UCSD-AML1 (cell line): ENCODE measurements around the gene OXER1.
A peak's percentile ranks its signal among the peaks of the same experiment; 100 is the strongest.

Experiments
- DNase-seq: peaks from one replicate; lab custom pipeline; 2025; ENCODE audit not compliant: unreplicated experiment; lab: John Stamatoyannopoulos, UW

The OXER1 gene

GRCh38 chr2:42764096-42764495, at the start of gene OXER1:
TSS of gene OXER1 (minus strand) at chr2:42764135. CDS start at chr2:42764062, 73 bp downstream.
- peak; percentile 86 for DNase-seq

- no peak for DNase-seq
Measured at GRCh38 chr2:42812899-42813479, 49.1 kb upstream of the OXER1 start.

GRCh38 chr2:42810971-42811811, 47.3 kb upstream of the OXER1 start:
- DNase-seq: peak; percentile 49

GRCh38 chr2:42810121-42810970, 46.4 kb upstream of the OXER1 start:
- peak; percentile 96 for DNase-seq

- DNase-seq: peak; percentile 93
Measured at GRCh38 chr2:42809819-42810120, 45.8 kb upstream of the OXER1 start.

GRCh38 chr2:42809131-42809818, 45.3 kb upstream of the OXER1 start:
- no peak for DNase-seq

GRCh38 chr2:42808301-42808700, 44.4 kb upstream of the OXER1 start:
- DNase-seq: no peak

- DNase-seq: no peak
Measured at GRCh38 chr2:42806786-42807185, 42.9 kb upstream of the OXER1 start.

- DNase-seq: no peak
Measured at GRCh38 chr2:42804891-42805290, 41.0 kb upstream of the OXER1 start.

- no peak for DNase-seq
Measured at GRCh38 chr2:42804338-42804737, 40.4 kb upstream of the OXER1 start.

GRCh38 chr2:42802150-42802549, 38.2 kb upstream of the OXER1 start:
- DNase-seq: no peak

- no peak for DNase-seq
Measured at GRCh38 chr2:42801381-42801780, 37.4 kb upstream of the OXER1 start.

- no peak for DNase-seq
Measured at GRCh38 chr2:42800981-42801380, 37.0 kb upstream of the OXER1 start.

GRCh38 chr2:42800461-42800962, 36.6 kb upstream of the OXER1 start:
- DNase-seq: no peak

- DNase-seq: no peak
Measured at GRCh38 chr2:42799881-42800280, 35.9 kb upstream of the OXER1 start.

GRCh38 chr2:42797281-42797680, 33.3 kb upstream of the OXER1 start:
- DNase-seq: no peak

GRCh38 chr2:42796427-42797248, 32.7 kb upstream of the OXER1 start:
- DNase-seq: no peak

GRCh38 chr2:42795841-42796301, 31.9 kb upstream of the OXER1 start:
- no peak for DNase-seq

GRCh38 chr2:42795275-42795674, 31.3 kb upstream of the OXER1 start:
- DNase-seq: no peak
